Tibial artery (tissue), 4 donors: ENCODE data around the gene CABP4.

Experiments used
- DNase-seq, 2 donors: peaks; one replicate each; pipeline ENCODE4 v3.0.0-alpha.2; 2019
- H3K27ac ChIP-seq, 2 donors: fragments of 200-600 bp; sonication (generic) in 1 of 2; 1 replicate in 1 of 2; 2 replicates in 1 of 2; pipeline ENCODE4 v1.5.1; 2018 to 2019; ENCODE audit warnings: mild to moderate bottlenecking in 1 of 2
- H3K27me3 ChIP-seq, 2 donors: fragments of 200-600 bp; sonication (generic) in 1 of 2; one replicate each; pipeline versions ENCODE4 v1.5.1 to v1.6.0; 2016 to 2019
- H3K36me3 ChIP-seq, 3 donors: fragments of 200-600 bp; sonication (generic) in 2 of 3; one replicate each; pipeline ENCODE4 v1.5.1; 2016 to 2019; ENCODE audit warnings: mild to moderate bottlenecking in 2 of 3
- H3K4me1 ChIP-seq, 4 donors: fragments of 200-600 bp; sonication (generic) in 2 of 4; 1 replicate in 3 of 4; 2 replicates in 1 of 4; pipeline ENCODE4 v1.5.1; 2016 to 2019
- H3K4me3 ChIP-seq, 2 donors: fragments of 200-600 bp; sonication (generic) in 1 of 2; 1 replicate in 1 of 2; 2 replicates in 1 of 2; pipeline ENCODE4 v1.5.1; 2018 to 2019; ENCODE audit warnings: mild to moderate bottlenecking in 2 of 2
- H3K9me3 ChIP-seq, 3 donors: fragments of 200-600 bp; sonication (generic) in 1 of 3; one replicate each; pipeline ENCODE4 v1.5.1; 2016 to 2019
- intact Hi-C: fragments of 100-400 bp; cut with DNase I; formaldehyde crosslinking; loops from one replicate; pipeline ENCODE4 v1.15.0; 2023; ENCODE audit warnings: low total_unique reads
- TF ChIP-seq, protein P1 (sequence below), 2 experiments: fragments of 200-600 bp in 1 of 2; fragments of 450-650 bp in 1 of 2; IDR thresholded peaks; one replicate each; pipeline ENCODE4 v1.5.1; 2017 to 2019; ENCODE audit warnings: antibody characterized with exemption in 2 of 2, mild to moderate bottlenecking in 1 of 2, moderate library complexity in 1 of 2

Gene CABP4

DNA sequence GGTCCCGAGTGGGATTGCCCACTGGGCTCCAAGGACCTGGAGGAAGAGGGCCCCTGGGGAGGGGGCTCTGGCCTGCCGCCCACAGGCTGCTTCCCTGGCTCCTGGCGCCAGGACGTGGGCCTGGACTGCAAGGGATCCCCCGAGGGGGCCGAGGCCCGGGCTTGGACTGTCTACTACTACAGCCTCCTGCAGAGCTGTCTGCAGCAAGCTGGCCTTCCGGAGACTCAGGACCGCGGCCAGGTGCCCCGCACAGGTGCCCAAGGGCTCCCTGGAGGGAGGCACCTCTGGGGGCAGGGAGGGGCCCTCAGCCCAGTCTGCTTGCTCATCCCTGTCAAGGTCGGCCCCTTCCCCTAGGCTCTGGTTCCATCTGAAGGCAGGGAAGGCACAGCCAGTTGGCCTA is 37.7 kb upstream of the CABP4 start:
- TF ChIP-seq, protein P1, sequence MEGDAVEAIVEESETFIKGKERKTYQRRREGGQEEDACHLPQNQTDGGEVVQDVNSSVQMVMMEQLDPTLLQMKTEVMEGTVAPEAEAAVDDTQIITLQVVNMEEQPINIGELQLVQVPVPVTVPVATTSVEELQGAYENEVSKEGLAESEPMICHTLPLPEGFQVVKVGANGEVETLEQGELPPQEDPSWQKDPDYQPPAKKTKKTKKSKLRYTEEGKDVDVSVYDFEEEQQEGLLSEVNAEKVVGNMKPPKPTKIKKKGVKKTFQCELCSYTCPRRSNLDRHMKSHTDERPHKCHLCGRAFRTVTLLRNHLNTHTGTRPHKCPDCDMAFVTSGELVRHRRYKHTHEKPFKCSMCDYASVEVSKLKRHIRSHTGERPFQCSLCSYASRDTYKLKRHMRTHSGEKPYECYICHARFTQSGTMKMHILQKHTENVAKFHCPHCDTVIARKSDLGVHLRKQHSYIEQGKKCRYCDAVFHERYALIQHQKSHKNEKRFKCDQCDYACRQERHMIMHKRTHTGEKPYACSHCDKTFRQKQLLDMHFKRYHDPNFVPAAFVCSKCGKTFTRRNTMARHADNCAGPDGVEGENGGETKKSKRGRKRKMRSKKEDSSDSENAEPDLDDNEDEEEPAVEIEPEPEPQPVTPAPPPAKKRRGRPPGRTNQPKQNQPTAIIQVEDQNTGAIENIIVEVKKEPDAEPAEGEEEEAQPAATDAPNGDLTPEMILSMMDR (IDR thresholded peaks at IDR 0.05), result no peak
- Histone ChIP-seq H3K4me3 (no peak overlapping the region), H3K27me3 (peaks cover 0 to 3% of the 10 kb centered on the region in 2 donors), H3K4me1 (peaks cover 5 to 65% (median 54%) of the 10 kb centered on the region in 4 donors), H3K9me3 (no peaks in the 10 kb centered on the region), H3K36me3 (no peaks in the 10 kb centered on the region), H3K27ac (peak overlapping the region; percentile 93 to 95)
- no peak for DNase-seq
- intact Hi-C loops, result no loop called here

DNA sequence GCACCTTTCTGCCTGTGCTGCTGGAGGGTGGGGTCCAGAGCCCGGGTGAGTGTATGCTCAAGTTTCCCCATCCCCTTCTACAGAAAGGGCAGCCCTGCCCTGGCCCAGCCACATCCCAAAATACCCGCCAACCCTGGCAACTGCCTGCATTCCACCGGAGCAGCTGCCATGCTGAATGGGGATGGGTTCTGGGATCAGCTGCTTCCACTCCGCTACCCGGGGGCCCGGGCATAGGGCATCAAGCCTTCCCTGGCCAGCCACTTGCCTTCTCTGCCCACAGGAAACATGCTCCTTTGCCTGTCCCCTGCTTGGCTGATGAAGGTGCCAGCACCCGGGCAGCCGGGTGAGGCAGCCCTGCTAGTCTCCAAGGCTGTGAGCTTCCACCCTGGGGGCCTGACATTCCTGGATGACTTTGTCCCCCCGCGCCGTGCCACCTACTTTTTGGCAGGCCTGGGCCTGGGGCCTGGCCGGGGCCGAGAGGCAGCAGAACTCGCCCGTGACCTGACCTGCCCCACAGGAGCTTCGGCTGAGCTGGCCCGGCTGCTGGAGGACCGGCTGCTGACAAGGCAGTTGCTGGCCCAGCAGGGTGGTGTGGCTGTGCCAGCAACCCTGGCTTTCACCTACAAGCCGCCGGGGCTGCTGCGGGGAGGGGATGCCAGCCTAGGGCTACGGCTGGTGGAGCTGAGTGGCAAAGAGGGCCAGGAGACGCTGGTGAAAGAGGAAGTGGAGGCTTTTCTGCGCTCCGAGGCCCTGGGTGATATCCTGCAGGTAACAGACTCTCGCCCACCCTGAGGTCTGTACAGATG is 36.5 kb upstream of the CABP4 start:
- no peak overlapping the region for H3K4me3 ChIP-seq
- peak overlapping the region; percentile 93 to 95 for H3K27ac ChIP-seq
- intact Hi-C loops, result no loop called here
- TF ChIP-seq, protein P1 (IDR thresholded peaks at IDR 0.05), result no peak
- no peaks in the 10 kb centered on the region for H3K36me3 ChIP-seq
- H3K9me3 ChIP-seq, result no peaks in the 10 kb centered on the region
- no peak for DNase-seq
- no peaks in the 10 kb centered on the region for H3K27me3 ChIP-seq
- H3K4me1 ChIP-seq, result peaks cover 5 to 65% (median 54%) of the 10 kb centered on the region in 4 donors

DNA sequence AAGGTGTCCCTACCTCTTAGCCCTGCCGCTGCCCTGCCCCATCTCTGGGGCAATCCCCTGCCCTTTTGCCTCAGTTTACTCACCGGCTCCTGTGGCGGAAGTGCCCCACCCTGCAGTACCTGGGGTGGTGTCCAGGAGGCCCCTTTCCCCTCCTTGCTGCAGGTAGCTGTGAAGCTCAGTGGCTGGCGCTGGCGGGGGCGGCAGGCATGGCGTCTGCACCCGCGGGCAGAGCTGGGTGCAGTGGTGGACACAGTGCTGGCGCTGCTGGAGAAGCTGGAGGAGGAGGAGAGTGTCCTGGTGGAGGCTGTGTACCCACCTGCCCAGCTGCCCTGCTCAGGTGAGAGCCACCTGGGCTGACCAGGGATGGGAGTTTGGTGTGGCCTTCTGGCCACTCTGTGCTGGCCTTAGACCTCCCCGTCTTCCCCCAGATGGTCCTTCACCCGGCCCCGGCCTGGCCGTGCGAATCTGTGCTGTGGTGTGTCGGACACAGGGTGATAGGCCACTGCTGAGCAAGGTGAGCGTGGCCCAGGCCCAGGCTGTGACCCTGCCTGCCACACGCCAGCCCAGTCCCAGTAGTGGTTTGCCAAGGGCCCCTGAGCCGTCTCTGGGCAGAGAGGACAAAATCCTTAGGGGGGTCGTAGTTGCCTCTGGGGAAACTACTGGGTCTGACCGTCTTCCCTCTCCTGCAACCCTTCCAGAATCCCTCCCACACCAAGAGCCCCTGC is 35.7 kb upstream of the CABP4 start:
- peak overlapping the region; percentile 93 to 95 for H3K27ac ChIP-seq
- DNase-seq, result no peak
- no peak overlapping the region for H3K4me3 ChIP-seq
- H3K9me3 ChIP-seq, result no peaks in the 10 kb centered on the region
- intact Hi-C loops, result loop anchor here (5.0 kb wide), 1 partner anchor 48 kb away; the partner anchor contains the start of gene TMEM134
- H3K4me1 ChIP-seq, result peaks cover 5 to 65% (median 54%) of the 10 kb centered on the region in 4 donors
- TF ChIP-seq, protein P1 (IDR thresholded peaks at IDR 0.05), result no peak
- H3K36me3 ChIP-seq, result no peaks in the 10 kb centered on the region
- H3K27me3 ChIP-seq, result no peaks in the 10 kb centered on the region

DNA sequence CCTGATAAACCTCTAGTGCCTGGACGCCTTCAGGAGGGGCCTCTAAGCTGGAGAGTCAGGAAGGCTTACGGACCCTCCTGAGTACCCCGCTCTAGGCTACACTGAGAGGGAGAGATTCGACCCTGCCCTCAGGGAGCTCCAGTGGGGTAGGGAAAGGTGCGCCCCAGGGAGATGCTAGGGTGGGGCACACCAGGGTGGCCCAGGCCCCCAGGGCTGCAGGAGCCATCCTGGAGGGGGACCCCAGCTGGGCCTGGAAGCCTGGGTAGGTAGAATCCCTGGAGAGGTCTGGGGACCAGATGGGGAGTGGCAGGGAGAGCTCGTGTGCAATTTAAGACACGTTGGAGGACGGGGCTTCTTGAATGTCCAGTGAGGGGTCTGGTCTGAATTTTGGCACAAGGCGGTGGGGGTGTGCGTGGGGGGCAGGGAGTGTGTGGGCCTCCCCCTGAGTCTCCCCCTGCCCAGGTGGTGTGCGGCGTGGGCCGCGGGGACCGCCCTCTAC is 35.0 kb upstream of the CABP4 start:
- TF ChIP-seq, protein P1 (IDR thresholded peaks at IDR 0.05), result no peak
- Histone ChIP-seq H3K27me3 (no peaks in the 10 kb centered on the region), H3K4me3 (peak overlapping the region; percentile 64 to 80), H3K4me1 (peaks cover 5 to 60% (median 52%) of the 10 kb centered on the region in 4 donors), H3K9me3 (no peaks in the 10 kb centered on the region), H3K27ac (peak overlapping the region; percentile 93 to 95), H3K36me3 (no peaks in the 10 kb centered on the region)
- intact Hi-C loops, result loop anchor here (5.0 kb wide), 1 partner anchor 47 kb away; the partner anchor contains the start of gene TMEM134
- DNase-seq, result no peak

DNA sequence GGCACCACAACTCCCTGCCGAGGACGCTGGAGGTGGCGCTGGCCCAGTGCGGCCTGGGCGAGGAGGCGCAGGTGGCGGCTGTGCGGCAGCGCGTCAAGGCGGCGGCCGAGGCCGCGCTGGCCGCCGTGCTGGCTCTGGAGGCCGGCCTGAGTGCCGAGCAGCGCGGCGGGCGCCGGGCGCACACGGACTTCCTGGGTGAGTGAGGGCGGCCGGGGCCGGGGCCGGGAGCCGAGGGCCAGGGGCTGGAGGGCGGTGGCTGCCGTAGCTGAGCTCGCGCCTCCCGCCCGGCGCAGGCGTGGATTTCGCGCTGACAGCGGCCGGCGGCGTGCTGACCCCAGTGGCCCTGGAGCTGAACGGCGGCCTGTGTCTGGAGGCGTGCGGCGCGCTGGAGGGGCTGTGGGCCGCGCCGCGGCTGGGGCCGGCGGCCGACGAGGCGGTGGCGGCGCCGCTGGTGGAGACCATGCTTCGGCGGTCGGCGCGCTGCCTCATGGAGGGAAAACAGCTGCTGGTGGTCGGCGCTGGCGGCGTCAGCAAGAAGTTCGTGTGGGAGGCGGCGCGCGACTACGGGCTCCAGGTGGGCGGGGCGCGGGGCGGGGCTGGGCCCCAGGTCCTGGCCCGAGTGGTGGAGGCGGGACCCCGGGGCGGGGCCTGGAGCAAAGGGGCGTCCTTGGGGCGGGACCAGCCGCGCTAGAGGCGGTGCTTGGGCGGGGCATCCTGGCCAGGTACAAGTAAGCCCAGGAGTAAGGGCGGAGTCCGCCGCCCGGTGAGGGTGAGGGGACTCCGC is 34.3 kb upstream of the CABP4 start:
- peak; percentile 93 to 97 for DNase-seq
- Histone ChIP-seq H3K27ac (peak overlapping the region; percentile 93 to 95), H3K4me3 (peak overlapping the region; percentile 64 to 80), H3K9me3 (no peaks in the 10 kb centered on the region), H3K4me1 (peaks cover 5 to 53% (median 48%) of the 10 kb centered on the region in 4 donors), H3K27me3 (no peaks in the 10 kb centered on the region), H3K36me3 (no peaks in the 10 kb centered on the region)
- TF ChIP-seq, protein P1 (IDR thresholded peaks at IDR 0.05), result peak in 1 of 2 experiments; percentile 36
- intact Hi-C loops, result loop anchor here (5.0 kb wide), 1 partner anchor 46 kb away; the partner anchor contains the start of gene TMEM134
